HuH-7 (cell line): Measurements from ENCODE around the gene KATNA1.
"Not testable (repeated sequence)": the region's sequence is repeated elsewhere in the genome, so short reads cannot be mapped to it uniquely, and the experiment has no call there.

Source experiments
- DNase-seq: peaks from one replicate; pipeline ENCODE4 v3.0.0; 2011; ENCODE audit warnings: low spot score

Gene KATNA1

GRCh38 chr6:149648148-149649145, at the start of gene KATNA1:
TSS of gene KATNA1 (minus strand) at chr6:149648714. CDS start at chr6:149638547, 10,167 bp downstream.
- DNase-seq, result peak; percentile 93

DNA sequence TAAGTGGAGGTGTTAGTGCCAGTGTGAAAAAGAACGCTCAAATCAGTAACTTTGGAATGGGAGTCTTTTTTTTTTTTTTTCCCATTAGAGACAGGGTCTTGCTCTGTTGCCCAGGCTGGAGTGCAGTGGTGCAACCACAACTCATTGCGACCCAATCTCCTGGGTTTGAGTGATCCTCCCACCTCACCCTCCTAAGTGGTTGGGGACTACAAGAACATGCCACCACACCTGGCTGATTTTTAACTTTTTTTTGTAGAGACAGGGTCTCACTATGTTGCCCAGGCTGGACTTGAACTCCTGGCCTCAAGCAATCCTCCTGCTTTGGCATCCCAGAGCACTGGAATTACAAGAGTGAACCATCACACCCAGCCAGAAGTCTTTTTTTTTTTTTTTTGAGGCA, 49.7 kb upstream of the KATNA1 start:
- DNase-seq, result no peak

- DNase-seq, result no peak
Observed at GRCh38 chr6:149696901-149697300, 48.4 kb upstream of the KATNA1 start.

DNA sequence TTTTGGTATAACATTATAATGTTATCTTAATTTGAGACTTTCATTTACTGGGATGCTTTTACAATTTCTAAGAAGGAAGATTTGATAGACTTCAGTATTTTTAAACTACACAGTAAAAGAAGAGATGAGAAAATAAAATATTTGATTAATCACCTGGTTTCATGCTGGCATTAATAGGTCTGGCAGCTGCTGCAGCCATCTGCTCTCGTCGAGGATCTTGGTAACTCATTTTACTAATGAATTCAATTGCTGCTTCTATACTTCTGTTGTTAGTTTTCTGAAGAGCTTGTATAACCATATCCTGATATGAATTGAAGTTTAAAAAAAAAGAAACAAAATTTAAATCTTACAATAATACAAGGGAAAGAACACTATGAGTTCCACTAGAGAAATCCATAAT, 46.4 kb upstream of the KATNA1 start:
- no peak for DNase-seq

DNA sequence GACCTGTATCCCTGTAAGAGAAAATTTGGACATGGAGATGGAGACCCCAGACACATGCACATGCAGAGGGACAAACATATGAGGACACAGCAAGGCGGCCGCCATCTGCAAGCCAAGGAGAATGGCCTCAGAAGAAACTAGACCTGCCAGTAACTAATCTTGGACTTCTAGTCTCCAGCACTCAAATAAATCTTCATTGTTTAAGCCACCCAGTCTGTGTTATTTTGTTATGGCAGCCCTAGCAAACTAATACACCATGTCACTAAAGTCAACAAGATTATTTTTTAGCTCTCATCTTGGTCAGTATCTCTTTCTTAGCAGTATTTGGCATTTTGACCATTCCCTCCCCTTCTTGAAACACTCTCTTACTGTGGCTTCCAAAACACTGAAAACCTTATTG, 42.7 kb upstream of the KATNA1 start:
- no peak for DNase-seq

DNA sequence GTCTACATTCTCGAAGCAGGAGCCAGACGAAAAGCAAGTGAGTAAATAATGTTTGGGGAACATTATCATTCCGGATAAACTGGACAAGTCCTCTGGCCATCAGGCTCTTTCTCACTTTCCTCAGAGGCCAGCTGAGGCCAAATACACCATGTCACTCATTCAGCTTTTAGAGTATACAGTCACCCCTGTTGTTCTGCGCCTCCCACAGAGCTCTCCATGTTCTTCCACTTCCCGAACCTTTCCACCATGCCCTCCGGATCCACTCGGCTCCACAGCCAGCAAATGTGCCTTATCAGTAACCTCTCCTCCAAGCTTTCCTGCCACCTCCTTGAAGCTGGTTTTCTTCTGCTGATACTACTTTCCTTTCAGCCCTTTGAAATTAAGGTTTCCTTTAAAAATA, 37.7 kb upstream of the KATNA1 start:
- DNase-seq, result no peak

GRCh38 chr6:149683256-149683859, 34.8 kb upstream of the KATNA1 start:
- no peak for DNase-seq

- DNase-seq, result not testable (repeated sequence)
Observed at GRCh38 chr6:149681845-149682244, 33.3 kb upstream of the KATNA1 start.

- DNase-seq, result no peak
Observed at GRCh38 chr6:149681209-149681608, 32.7 kb upstream of the KATNA1 start.

DNA sequence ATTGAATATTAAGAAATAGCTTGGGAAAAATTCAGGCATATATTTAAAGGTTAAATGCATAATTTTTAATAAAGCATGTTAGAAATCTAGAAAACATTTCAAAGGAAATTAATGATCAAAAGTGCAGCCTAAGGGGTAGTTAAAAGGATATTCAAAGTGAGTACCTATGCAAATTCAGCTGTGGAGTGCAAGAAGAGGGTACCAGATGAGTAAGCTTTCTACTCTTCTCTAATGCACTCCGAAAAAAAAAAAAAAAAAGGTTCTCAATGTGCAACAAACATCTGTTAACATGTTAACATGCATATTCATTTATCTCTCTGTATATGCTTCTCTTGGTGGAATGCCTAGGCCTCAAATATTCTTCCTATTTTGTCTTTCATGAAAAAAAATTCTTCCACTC, 32.0 kb upstream of the KATNA1 start:
- DNase-seq, result no peak

DNA sequence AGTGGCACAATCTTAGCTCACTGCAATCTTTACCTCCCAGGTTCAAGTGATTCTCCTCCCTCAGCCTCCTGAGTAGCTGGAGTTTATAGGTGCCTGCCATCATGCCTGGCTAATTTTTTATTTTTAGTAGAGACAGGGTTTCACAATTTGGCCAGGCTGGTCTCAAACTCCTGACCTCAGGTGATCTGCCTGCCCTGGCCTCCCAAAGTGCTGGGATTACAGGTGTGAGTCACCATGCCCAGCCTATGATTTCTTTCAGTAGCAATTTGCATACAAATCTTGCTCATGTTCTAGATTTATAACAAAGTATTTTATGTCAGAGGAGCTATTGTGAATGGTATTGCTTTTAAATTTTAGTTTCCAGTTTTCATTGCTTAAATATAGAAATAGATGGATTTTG, 23.8 kb upstream of the KATNA1 start:
- not testable (repeated sequence) for DNase-seq

DNA sequence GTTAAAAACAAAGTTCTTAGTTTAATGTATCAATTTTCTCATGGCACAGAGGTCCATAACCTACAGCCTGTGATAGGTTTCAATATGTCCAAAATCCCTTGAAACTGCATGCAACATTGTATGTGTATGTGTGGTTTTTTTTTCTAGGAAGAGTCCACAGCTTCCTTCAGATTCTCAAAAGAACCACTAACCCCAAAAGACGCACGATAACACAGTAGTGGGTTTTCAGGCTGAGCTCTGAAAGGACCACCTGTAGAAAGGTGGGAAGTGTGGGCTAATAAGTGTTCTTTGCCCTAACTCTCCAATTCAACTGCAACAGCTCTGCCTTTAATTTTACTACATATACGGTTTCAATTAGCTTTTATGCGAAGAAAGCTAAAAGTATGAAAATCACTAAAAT, 11.5 kb upstream of the KATNA1 start:
- no peak for DNase-seq

- no peak for DNase-seq
Observed at GRCh38 chr6:149657441-149657840, 8.9 kb upstream of the KATNA1 start.

DNA sequence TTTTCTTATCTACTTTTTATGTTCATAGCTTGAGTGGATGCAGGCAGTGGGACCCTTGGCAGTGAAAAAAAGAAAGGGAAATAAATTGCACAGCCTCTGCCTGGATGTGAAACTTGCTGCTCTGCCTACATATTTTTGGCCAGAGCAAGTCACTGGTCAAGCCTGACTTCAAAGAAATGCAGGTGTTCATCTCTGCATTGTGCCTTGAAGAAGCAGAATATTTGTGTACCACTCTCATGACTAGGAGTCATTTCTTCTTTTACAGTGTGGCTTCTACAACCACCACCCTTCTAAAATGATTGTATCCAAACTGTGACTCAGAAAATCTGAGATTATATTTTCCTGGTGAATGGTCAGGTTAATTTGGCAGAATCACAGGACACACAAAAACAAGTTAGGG, 2.5 kb upstream of the KATNA1 start:
- no peak for DNase-seq

DNA sequence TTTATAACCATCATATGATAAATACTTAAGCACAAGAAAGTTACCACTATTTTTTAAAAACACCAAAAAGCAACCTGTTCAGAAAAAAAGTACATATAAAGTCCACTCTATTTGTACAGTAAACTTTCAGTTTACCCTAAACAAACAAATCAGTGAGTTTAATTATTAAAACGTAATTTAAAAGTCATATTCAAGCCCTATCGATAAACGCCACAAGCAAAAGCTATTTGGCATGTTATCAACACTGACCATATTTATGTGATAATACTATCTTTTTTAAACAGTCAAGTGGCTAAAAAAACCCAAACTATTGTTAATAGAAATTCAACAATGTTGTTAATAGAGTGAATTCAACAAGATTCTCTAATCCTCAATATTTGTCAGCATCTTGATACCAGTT, 1.9 kb downstream of the KATNA1 start:
- no peak for DNase-seq

GRCh38 chr6:149642829-149643580, 5.5 kb downstream of the KATNA1 start:
- no peak for DNase-seq

- no peak for DNase-seq
Observed at GRCh38 chr6:149636124-149636523, 12.4 kb downstream of the KATNA1 start.

DNA sequence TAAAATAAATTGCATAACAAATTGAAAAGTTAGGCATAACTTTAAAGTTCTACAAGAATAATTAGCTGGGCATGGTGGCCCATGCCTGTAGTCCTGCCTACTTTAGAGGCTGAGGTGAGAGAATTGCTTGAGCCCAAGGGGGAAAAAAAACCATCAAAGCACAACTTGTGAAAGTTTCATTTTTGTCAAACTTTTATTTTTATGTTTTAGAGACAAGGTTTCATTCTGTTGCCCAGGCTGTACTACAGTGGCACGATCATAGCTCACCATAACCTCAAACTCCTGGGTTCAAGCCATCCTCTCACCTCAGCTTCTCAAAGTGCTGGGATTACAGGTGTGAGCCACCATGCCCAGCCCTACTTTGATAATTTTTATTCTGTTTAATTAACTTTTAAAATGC, 14.2 kb downstream of the KATNA1 start:
- DNase-seq, result no peak

DNA sequence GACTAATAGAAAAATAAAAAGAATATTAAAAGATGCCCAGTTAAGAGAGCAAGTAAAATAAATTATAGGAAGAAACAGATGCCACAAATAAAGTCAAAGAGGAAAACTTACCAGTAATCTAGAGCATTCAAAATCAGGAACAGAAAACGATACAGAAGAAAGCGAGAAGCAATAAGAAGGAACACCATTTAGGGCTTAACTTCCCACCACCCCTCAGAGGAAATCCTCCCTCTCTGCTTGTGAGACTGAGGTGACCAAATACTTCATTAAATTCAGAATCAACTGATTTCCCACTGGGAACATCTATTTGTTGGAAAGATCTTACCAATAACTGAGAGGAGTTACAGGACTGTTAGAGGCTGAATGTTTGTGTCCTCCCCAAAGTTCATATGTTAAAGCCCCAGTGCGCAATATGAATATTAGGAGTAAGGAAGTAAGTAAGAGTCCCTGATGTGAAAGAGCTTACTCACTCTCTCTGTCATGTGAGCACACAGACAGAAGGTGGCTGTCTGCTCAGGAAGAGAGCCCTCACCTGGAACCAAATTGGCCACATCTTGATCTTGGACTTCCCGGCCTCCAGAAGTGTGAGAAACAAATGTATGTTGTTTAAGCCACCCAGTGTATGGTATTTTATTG, 19.5 kb downstream of the KATNA1 start:
- no peak for DNase-seq

DNA sequence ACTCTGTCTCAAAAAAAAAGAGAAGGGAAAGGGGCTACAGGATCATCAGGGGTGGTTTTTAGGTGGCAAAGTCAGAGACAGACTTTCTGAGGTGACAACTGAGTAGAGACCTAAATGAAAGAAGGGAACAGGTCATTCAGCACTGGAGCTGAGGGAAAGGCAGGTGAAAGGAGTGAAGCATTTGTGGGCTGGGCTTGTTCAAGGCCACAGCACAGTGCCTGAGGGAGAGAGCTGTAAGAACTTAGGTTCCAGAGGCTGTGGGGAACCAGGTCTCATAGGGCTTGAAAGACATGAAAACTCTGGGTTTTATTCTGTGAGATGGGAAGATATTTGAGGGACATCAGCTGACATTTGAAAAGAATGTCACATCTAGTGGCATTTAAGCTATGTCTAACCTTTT, 20.8 kb downstream of the KATNA1 start:
- DNase-seq, result no peak

DNA sequence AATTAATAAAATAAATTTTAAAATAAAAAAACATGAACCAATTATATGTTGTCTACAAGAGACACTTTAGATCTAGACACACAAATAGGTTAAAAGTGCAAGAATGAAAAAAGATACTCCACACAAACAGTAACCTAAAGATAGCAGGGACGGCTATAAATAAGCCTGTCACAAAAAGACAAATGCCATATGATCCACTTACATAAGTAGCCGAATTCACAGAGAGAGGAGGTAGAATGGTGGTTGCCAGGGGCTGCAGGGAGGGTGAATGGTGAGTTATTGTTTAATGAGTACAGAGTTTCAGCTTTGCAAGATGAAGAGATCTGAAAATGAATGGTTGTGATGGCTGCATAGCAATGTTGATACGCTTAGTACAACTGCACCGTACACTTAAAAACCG, 32.7 kb downstream of the KATNA1 start:
- DNase-seq, result no peak

DNA sequence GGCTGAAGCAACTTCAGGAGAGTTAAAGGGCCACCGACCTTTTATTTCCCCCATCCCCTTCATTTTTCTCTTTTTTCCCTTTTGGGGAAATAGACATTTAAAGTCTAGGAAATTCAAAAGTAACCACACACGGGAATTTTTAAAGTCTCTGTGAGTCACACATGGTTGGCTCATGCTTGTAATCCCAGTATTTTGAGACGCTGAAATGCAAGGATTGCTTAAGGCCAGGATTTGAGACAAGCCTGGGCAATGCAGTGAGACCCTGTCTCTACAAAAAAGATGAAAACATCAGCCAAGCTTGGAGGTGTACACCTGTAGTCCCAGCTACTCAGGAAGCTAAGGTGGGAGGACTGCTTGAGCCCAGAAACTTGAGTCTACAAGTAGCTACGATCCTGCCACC, 34.2 kb downstream of the KATNA1 start:
- no peak for DNase-seq
